Muscle of leg (tissue), 11 donors: ENCODE results near the gene AMPH. TPM values are rescaled to one million over a fixed set of nuclear protein-coding genes. Genes with fewer than 3 reads are reported as not detected.
A peak's percentile ranks its signal among the peaks of the same experiment; 100 is the strongest.

Experiments
- DNase-seq: peaks from one replicate; pipeline ENCODE4 v3.0.0; 2013
- H3K27ac ChIP-seq: one replicate; pipeline ENCODE4 v1.5.1; 2013; ENCODE audit warnings: mild to moderate bottlenecking, low read length, control low read depth
- H3K27me3 ChIP-seq: one replicate; pipeline ENCODE4 v1.6.1; 2013; ENCODE audit warnings: low read length; ENCODE audit not compliant: control insufficient read depth, insufficient read depth
- H3K36me3 ChIP-seq: one replicate; pipeline ENCODE4 v1.6.1; 2013; ENCODE audit warnings: low read length; ENCODE audit not compliant: control insufficient read depth, insufficient read depth
- H3K4me1 ChIP-seq: one replicate; pipeline ENCODE4 v1.6.1; 2013; ENCODE audit warnings: low read length; ENCODE audit not compliant: control insufficient read depth, insufficient read depth
- H3K4me3 ChIP-seq: one replicate; pipeline ENCODE4 v1.5.1; 2013; ENCODE audit warnings: low read length, control low read depth
- H3K9me3 ChIP-seq: replicated peaks from 2 replicates; pipeline ENCODE4 v1.6.1; 2013; ENCODE audit warnings: low read depth, low read length; ENCODE audit not compliant: control insufficient read depth
- WGBS: methylation state at CpG from one replicate; pipeline ENCODE4 v1.1.5; 2013; ENCODE audit warnings: missing lambda C conversion rate; ENCODE audit not compliant: insufficient coverage; 5-methylcytosine and 5-hydroxymethylcytosine counted together
- polyA plus RNA-seq, 8 donors: library from polyadenylated mRNA; unstranded; fragments of 120-200 nt; gene quantifications; one replicate each; pipeline versions ENCODE4 v1.2.1 to v1.2.3, GENCODE V29; 2013; ENCODE audit warnings: inconsistent platforms in 1 of 8, low replicate concordance in 1 of 8; ENCODE audit not compliant: insufficient read length in 8 of 8, insufficient read depth in 1 of 8
- total RNA-seq: library from RNA; stranded (reverse); fragments of 120-200 nt; gene quantifications from one replicate; pipeline ENCODE4 v1.2.4, GENCODE V29; 2013

AMPH gene
- total and polyA plus RNA-seq, 9 donors: 4.6 to 14.1 (median 7.9) TPM

GRCh38 chr7:38393874-38394273 is 237.3 kb downstream of the AMPH start:
- Histone ChIP-seq H3K4me3 (no peak overlapping the region), H3K36me3 (no peaks in the 10 kb centered on the region), H3K27me3 (no peaks in the 10 kb centered on the region), H3K9me3 (no peaks in the 10 kb centered on the region), H3K4me1 (no peaks in the 10 kb centered on the region), H3K27ac (no peak overlapping the region)
- 69% methylated on average over 5 of the region's 5 CpGs for WGBS
- DNase-seq: no peak

- no peak for DNase-seq
- Histone ChIP-seq H3K27ac (no peak overlapping the region), H3K4me3 (no peak overlapping the region), H3K36me3 (no peaks in the 10 kb centered on the region), H3K4me1 (no peaks in the 10 kb centered on the region), H3K27me3 (no peaks in the 10 kb centered on the region), H3K9me3 (no peaks in the 10 kb centered on the region)
- 95% methylated on average over 10 of the region's 13 CpGs for whole genome bisulfite sequencing
Measured at GRCh38 chr7:38391751-38392150, 239.4 kb downstream of the AMPH start.

GRCh38 chr7:38385682-38386081 is 245.5 kb downstream of the AMPH start:
- DNase-seq: no peak
- H3K36me3 ChIP-seq: no peaks in the 10 kb centered on the region
- no peak overlapping the region for H3K4me3 ChIP-seq
- H3K9me3 ChIP-seq: no peaks in the 10 kb centered on the region
- H3K27me3 ChIP-seq: no peaks in the 10 kb centered on the region
- no peaks in the 10 kb centered on the region for H3K4me1 ChIP-seq
- H3K27ac ChIP-seq: no peak overlapping the region

- 89% methylated on average over 5 of the region's 9 CpGs for WGBS
- Histone ChIP-seq H3K27me3 (no peaks in the 10 kb centered on the region), H3K27ac (no peak overlapping the region), H3K4me3 (no peak overlapping the region), H3K4me1 (no peaks in the 10 kb centered on the region), H3K9me3 (no peaks in the 10 kb centered on the region), H3K36me3 (no peaks in the 10 kb centered on the region)
- no peak for DNase-seq
Measured at GRCh38 chr7:38383281-38383680, 247.9 kb downstream of the AMPH start.

GRCh38 chr7:38382684-38383083 is 248.5 kb downstream of the AMPH start:
- Histone ChIP-seq H3K4me1 (no peaks in the 10 kb centered on the region), H3K9me3 (no peaks in the 10 kb centered on the region), H3K4me3 (no peak overlapping the region), H3K27ac (no peak overlapping the region), H3K36me3 (no peaks in the 10 kb centered on the region), H3K27me3 (no peaks in the 10 kb centered on the region)
- DNase-seq: no peak
- 88% methylated on average over 1 of the region's 2 CpGs for WGBS

- 60% methylated on average over 3 of the region's 4 CpGs for WGBS
- no peaks in the 10 kb centered on the region for H3K36me3 ChIP-seq
- no peaks in the 10 kb centered on the region for H3K4me1 ChIP-seq
- no peaks in the 10 kb centered on the region for H3K9me3 ChIP-seq
- DNase-seq: no peak
- H3K27me3 ChIP-seq: no peaks in the 10 kb centered on the region
- H3K4me3 ChIP-seq: no peak overlapping the region
- no peak overlapping the region for H3K27ac ChIP-seq
Measured at GRCh38 chr7:38375453-38375852, 255.7 kb downstream of the AMPH start.

GRCh38 chr7:38374507-38374906 is 256.7 kb downstream of the AMPH start:
- Histone ChIP-seq H3K27ac (no peak overlapping the region), H3K4me1 (peaks cover 5% of the 10 kb centered on the region), H3K27me3 (no peaks in the 10 kb centered on the region), H3K4me3 (no peak overlapping the region), H3K9me3 (no peaks in the 10 kb centered on the region), H3K36me3 (no peaks in the 10 kb centered on the region)
- 40% methylated on average over 1 of the region's 6 CpGs for WGBS
- peak; percentile 53 for DNase-seq

GRCh38 chr7:38373155-38373554 is 258.0 kb downstream of the AMPH start:
- WGBS: 52% methylated on average over 4 of the region's 8 CpGs
- Histone ChIP-seq H3K27ac (no peak overlapping the region), H3K27me3 (no peaks in the 10 kb centered on the region), H3K4me3 (no peak overlapping the region), H3K36me3 (no peaks in the 10 kb centered on the region), H3K9me3 (no peaks in the 10 kb centered on the region), H3K4me1 (peaks cover 5% of the 10 kb centered on the region)
- peak; percentile 39 for DNase-seq

GRCh38 chr7:38372290-38372689 is 258.9 kb downstream of the AMPH start:
- Histone ChIP-seq H3K27me3 (no peaks in the 10 kb centered on the region), H3K4me3 (no peak overlapping the region), H3K36me3 (no peaks in the 10 kb centered on the region), H3K27ac (no peak overlapping the region), H3K4me1 (peaks cover 5% of the 10 kb centered on the region), H3K9me3 (no peaks in the 10 kb centered on the region)
- no peak for DNase-seq
- 74% methylated on average over 3 of the region's 7 CpGs for WGBS

- no peak overlapping the region for H3K4me3 ChIP-seq
Measured at GRCh38 chr7:38369816-38370493, 261.2 kb downstream of the AMPH start.

GRCh38 chr7:38368191-38368605 is 263.0 kb downstream of the AMPH start:
- Histone ChIP-seq H3K36me3 (no peaks in the 10 kb centered on the region), H3K27ac (no peak overlapping the region), H3K4me3 (no peak overlapping the region), H3K4me1 (peaks cover 5% of the 10 kb centered on the region), H3K9me3 (no peaks in the 10 kb centered on the region), H3K27me3 (no peaks in the 10 kb centered on the region)
- DNase-seq: peak; percentile 61
- WGBS: 21% methylated on average over 4 of the region's 5 CpGs

More at GRCh38 chr7:38369816-38370493, 261.2 kb downstream of the AMPH start:
- Histone ChIP-seq H3K27me3 (no peaks in the 10 kb centered on the region), H3K4me1 (peaks cover 5% of the 10 kb centered on the region), H3K36me3 (no peaks in the 10 kb centered on the region), H3K27ac (peak overlapping the region; percentile 15), H3K9me3 (no peaks in the 10 kb centered on the region)
- 33% methylated on average over 6 of the region's 8 CpGs for WGBS
- peak; percentile 67 for DNase-seq
